Kidney (tissue), 14 donors: Measurements from ENCODE around the gene NDOR1. TPM values are rescaled to one million over a fixed set of nuclear protein-coding genes. Genes with fewer than 3 reads are reported as not detected.

ENCODE experiments used
- DNase-seq, 5 donors: peaks; one replicate each; pipeline ENCODE4 v3.0.0-alpha.2; 2013 to 2020
- FAIRE-seq: peaks from 2 replicates; lab custom pipeline; 2012; peaks lifted over from hg19 to GRCh38; lab: Jason Lieb, UNC
- H3K27ac ChIP-seq, 2 donors: one replicate each; pipeline ENCODE4 v1.7.0; 2013; ENCODE audit warnings: low read depth in 2 of 2, low read length in 2 of 2, inconsistent platforms in 1 of 2
- H3K27me3 ChIP-seq: one replicate; pipeline ENCODE4 v1.7.1; 2013; ENCODE audit warnings: low read length, inconsistent platforms; ENCODE audit not compliant: control insufficient read depth, insufficient read depth
- H3K36me3 ChIP-seq, 3 donors: one replicate each; pipeline versions ENCODE4 v1.7.0 to v1.7.1; 2013; ENCODE audit warnings: low read length in 3 of 3, control low read depth in 1 of 3, inconsistent platforms in 1 of 3; ENCODE audit not compliant: insufficient read depth in 3 of 3, control insufficient read depth in 2 of 3
- H3K4me1 ChIP-seq, 3 donors: one replicate each; pipeline versions ENCODE4 v1.7.0 to v1.7.1; 2013; ENCODE audit warnings: low read length in 3 of 3, inconsistent platforms in 1 of 3, low read depth in 1 of 3; ENCODE audit not compliant: control insufficient read depth in 2 of 3, insufficient read depth in 2 of 3
- H3K4me3 ChIP-seq, 3 donors: one replicate each; pipeline versions ENCODE4 v1.7.0 to v1.8.1; 2013; ENCODE audit warnings: low read length in 3 of 3, control low read depth in 1 of 3, inconsistent platforms in 1 of 3
- H3K9ac ChIP-seq, 3 donors: one replicate each; pipeline versions ENCODE4 v1.7.0 to v1.7.1; 2013; ENCODE audit warnings: low read length in 3 of 3, control low read depth in 1 of 3, inconsistent platforms in 1 of 3
- H3K9me3 ChIP-seq, 3 donors: one replicate each; pipeline versions ENCODE4 v1.7.0 to v1.7.1; 2013; ENCODE audit warnings: low read length in 3 of 3, control low read depth in 1 of 3, inconsistent platforms in 1 of 3; ENCODE audit not compliant: control insufficient read depth in 2 of 3, insufficient read depth in 1 of 3
- CTCF ChIP-seq: IDR thresholded peaks from 3 replicates; pipeline ENCODE4 v1.5.1; 2012; ENCODE audit warnings: mild to moderate bottlenecking, moderate library complexity, borderline replicate concordance; ENCODE audit not compliant: insufficient read depth; ENCODE audit errors: extremely low read depth
- intact Hi-C: fragments of 100-400 bp; cut with DNase I; formaldehyde crosslinking; loops from one replicate; pipeline ENCODE4 v1.11.1; 2022
- polyA plus RNA-seq: library from polyadenylated mRNA; stranded (reverse); fragments of 350-450 nt; fragmentation: Illumina TruSeq; extraction: RNeasy Lipid Tissue Mini Kit (QIAGEN cat#74804); gene quantifications from one replicate; pipeline ENCODE4 v1.2.3, GENCODE V29; 2014; ENCODE audit warnings: low read depth, low replicate concordance; ENCODE audit not compliant: insufficient read depth
- total RNA-seq: library from RNA; stranded (reverse); fragmentation: NEBNext Ultra II Directional; extraction: Animal tissue kit (Norgen Biotek cat#: 25700); gene quantifications from one replicate; pipeline ENCODE4 v1.2.1, GENCODE V29; 2021
- donor health status: control.
- donor health status: control.
- donor health status: control.
- donor health status: control.
- donor health status: control.
- donor health status: DM: yes; HTN: yes; CAD: no.
- donor health status: Normal renal cell carcinoma (clear cell type).

NDOR1 gene
- total and polyA plus RNA-seq, 2 donors from 2014 or later, result 5.9 to 17.8 TPM

DNA sequence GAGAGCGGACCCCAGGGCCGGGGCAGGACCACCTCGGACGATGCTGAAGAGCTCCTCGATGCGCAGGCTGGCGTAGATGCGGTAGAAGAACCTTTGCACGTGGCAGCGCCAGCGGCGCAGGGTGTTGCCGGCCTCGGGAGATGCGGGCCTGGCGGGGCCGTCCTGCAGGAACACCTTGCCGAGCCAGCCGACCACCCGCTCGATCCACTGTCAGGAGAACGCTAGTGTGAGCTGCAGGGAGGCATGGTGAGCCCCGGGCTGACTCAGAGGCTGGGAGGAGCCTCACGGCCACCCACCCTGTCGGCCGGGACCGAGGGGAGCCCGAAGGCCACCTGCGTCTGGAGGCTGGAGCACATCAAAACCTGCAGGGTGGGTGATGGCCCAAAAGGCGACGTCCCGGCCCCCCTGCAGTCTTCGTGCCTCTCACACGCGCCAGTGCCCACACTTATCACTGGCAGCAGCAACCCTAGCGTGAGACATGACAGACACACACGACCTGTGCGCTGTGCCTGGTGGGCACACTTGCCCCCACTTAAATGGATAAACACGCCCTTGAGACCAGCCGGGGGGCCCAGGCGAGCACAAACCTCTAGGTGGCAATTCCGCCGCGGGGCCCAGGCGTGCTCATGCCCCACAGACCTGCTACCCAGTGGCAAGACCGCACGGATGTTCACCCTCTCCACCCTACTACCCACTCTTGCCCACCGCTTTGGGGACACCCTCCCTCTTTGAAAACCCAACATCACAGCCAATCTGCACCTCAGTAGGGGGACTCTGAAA lies 20.4 kb upstream of the NDOR1 start:
- H3K9ac ChIP-seq, result no peak overlapping the region
- H3K27me3 ChIP-seq, result no peaks in the 10 kb centered on the region
- no peaks in the 10 kb centered on the region for H3K9me3 ChIP-seq
- no peak for DNase-seq
- intact Hi-C loops, result no loop called here
- no peak for FAIRE-seq
- H3K36me3 ChIP-seq, result peaks cover 0 to 27% (median 24%) of the 10 kb centered on the region in 3 donors
- peaks cover 4 to 29% (median 23%) of the 10 kb centered on the region in 3 donors for H3K4me1 ChIP-seq
- H3K4me3 ChIP-seq, result no peak overlapping the region
- no peak for TF ChIP-seq CTCF
- H3K27ac ChIP-seq, result no peak overlapping the region

DNA sequence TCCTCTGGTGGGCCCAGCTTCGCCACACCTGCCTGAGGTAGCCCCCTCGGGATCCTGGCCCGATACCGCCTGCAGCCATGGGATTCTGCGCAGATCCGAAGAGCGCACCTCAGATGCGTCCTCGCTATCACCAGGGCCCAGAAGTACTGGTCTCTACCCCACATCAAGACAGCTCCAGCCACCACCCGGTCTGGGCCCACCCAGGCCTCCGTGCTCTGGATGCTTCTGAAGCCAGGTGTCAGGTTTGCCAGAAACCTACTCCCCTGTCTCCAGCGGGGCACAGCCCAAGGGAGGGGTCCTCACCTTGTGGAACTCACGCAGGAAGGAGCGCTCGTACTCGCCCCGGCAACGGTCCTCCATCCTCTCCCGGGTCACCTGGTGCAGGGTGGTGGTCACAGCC lies 19.6 kb upstream of the NDOR1 start:
- FAIRE-seq (no peak), DNase-seq (no peak)
- H3K27ac ChIP-seq, result no peak overlapping the region
- H3K4me1 ChIP-seq, result peaks cover 4 to 36% (median 30%) of the 10 kb centered on the region in 3 donors
- H3K4me3 ChIP-seq, result no peak overlapping the region
- H3K27me3 ChIP-seq, result no peaks in the 10 kb centered on the region
- TF ChIP-seq CTCF, result no peak
- H3K36me3 ChIP-seq, result peaks cover 0 to 28% (median 24%) of the 10 kb centered on the region in 3 donors
- H3K9ac ChIP-seq, result no peak overlapping the region
- intact Hi-C loops, result no loop called here
- H3K9me3 ChIP-seq, result no peaks in the 10 kb centered on the region

- intact Hi-C loops, result no loop called here
- DNase-seq, result no peak
- Histone ChIP-seq H3K4me1 (peaks cover 4 to 39% (median 30%) of the 10 kb centered on the region in 3 donors), H3K4me3 (no peak overlapping the region), H3K9me3 (no peaks in the 10 kb centered on the region), H3K36me3 (peaks cover 0 to 26% (median 20%) of the 10 kb centered on the region in 3 donors), H3K27ac (no peak overlapping the region), H3K9ac (no peak overlapping the region), H3K27me3 (no peaks in the 10 kb centered on the region)
- no peak for FAIRE-seq
- no peak for TF ChIP-seq CTCF
These were observed 19.1 kb upstream of the NDOR1 start for GRCh38 chr9:137186385-137186784.
